ENCODE measurements around the gene GPR18.

Gene GPR18

DNA sequence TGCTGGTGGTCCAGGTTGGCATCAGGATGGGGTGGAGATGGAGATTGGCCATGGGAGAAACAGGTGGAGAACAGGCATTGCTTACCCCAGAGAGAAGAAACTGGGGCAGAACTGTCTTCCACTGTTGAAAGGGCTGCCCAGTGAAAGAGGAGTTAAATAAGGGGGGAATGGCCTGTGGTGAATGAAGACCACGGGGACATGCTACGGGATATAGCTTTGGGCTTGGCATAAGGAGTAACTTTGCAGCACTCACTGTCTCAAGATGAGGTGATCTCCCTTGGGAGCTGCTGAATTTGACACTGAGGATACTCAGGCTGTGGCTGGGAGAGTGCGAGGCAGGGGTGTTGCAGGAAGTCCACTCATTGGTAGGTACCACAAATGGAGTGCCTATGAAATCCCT lies 10.6 kb upstream of the GPR18 start:
- Histone ChIP-seq H2AFZ (ENCODE audit: low read length) (no peak overlapping the region), H3K4me1 (ENCODE audit: low read length) (no peaks in the 10 kb centered on the region), H3K9me3 (replicated peaks; ENCODE audit: insufficient read depth, low read length) (no peaks in the 10 kb centered on the region), H3K4me3 (ENCODE audit: low read length) (no peak overlapping the region), H3K27me3 (replicated peaks; ENCODE audit: insufficient read depth, low read length) (no peaks in the 10 kb centered on the region), H3F3A (ENCODE audit: insufficient read depth, low read length) (no peaks in the 10 kb centered on the region), H3K4me2 (ENCODE audit: low read depth, low read length) (no peak overlapping the region), H4K20me1 (ENCODE audit: insufficient read depth, low read length) (0 out of 2 replicates have a peak, but pooled peaks cover 6% of the 10 kb centered on the region), H3K9me2 (replicated peaks; ENCODE audit: insufficient read depth, low read length) (no peaks in the 10 kb centered on the region), H3K36me3 (replicated peaks; ENCODE audit: insufficient read depth, low read length) (no peaks in the 10 kb centered on the region), H3K9ac (ENCODE audit: low read length) (no peak overlapping the region), H3K79me2 (ENCODE audit: low read length) (no peaks in the 10 kb centered on the region), H3K27ac (ENCODE audit: low read length) (no peak overlapping the region)
- DNase-seq, result no peak
- TF ChIP-seq EZH2 (optimal IDR thresholded peaks at IDR 0.05; ENCODE audit: low read depth, low read length) (no peak), EZH2phosphoT487 (IDR thresholded peaks at IDR 0.05; ENCODE audit: low read length) (no peak), CTCF (IDR thresholded peaks at IDR 0.05; ENCODE audit: low read length) (no peak)

GRCh38 chr13:99267927-99268326 lies 9.7 kb upstream of the GPR18 start:
- H3K27ac ChIP-seq (ENCODE audit: low read length), result no peak overlapping the region
- no peaks in the 10 kb centered on the region for H3K9me2 ChIP-seq (replicated peaks; ENCODE audit: insufficient read depth, low read length)
- no peaks in the 10 kb centered on the region for H3K4me1 ChIP-seq (ENCODE audit: low read length)
- no peak overlapping the region for H2AFZ ChIP-seq (ENCODE audit: low read length)
- no peak overlapping the region for H3K4me2 ChIP-seq (ENCODE audit: low read depth, low read length)
- H3K9me3 ChIP-seq (replicated peaks; ENCODE audit: insufficient read depth, low read length), result no peaks in the 10 kb centered on the region
- H3K9ac ChIP-seq (ENCODE audit: low read length), result no peak overlapping the region
- H3F3A ChIP-seq (ENCODE audit: insufficient read depth, low read length), result no peaks in the 10 kb centered on the region
- no peak for DNase-seq
- H4K20me1 ChIP-seq (ENCODE audit: insufficient read depth, low read length), result 0 out of 2 replicates have a peak, but pooled peaks cover 6% of the 10 kb centered on the region
- H3K36me3 ChIP-seq (replicated peaks; ENCODE audit: insufficient read depth, low read length), result no peaks in the 10 kb centered on the region
- TF ChIP-seq EZH2phosphoT487 (IDR thresholded peaks at IDR 0.05; ENCODE audit: low read length) (no peak), CTCF (IDR thresholded peaks at IDR 0.05; ENCODE audit: low read length) (no peak), EZH2 (optimal IDR thresholded peaks at IDR 0.05; ENCODE audit: low read depth, low read length) (no peak)
- H3K4me3 ChIP-seq (ENCODE audit: low read length), result no peak overlapping the region
- no peaks in the 10 kb centered on the region for H3K79me2 ChIP-seq (ENCODE audit: low read length)
- no peaks in the 10 kb centered on the region for H3K27me3 ChIP-seq (replicated peaks; ENCODE audit: insufficient read depth, low read length)

DNA sequence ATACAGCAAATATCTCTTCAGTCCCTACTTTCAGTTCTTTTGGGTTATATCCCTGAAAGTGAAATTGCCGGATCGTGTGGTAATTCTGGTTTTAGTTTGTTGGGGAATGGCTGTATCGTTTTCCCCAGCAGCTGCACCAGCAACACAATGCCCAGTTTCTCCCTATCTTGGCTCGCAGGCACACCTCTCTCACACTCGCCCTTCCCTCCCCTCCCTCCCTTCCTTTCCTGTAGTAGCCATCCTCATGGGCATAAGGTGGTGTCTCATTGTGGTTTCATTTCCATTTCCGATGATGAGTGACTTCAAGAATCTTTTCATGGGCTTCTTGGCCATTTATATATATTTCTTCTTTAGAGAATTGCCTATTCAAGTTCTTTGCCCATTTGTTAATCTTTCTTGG lies 8.6 kb upstream of the GPR18 start:
- H2AFZ ChIP-seq (ENCODE audit: low read length), result no peak overlapping the region
- no peak for DNase-seq
- H3K9me2 ChIP-seq (replicated peaks; ENCODE audit: insufficient read depth, low read length), result no peaks in the 10 kb centered on the region
- H3K9me3 ChIP-seq (replicated peaks; ENCODE audit: insufficient read depth, low read length), result no peaks in the 10 kb centered on the region
- no peak for TF ChIP-seq EZH2 (optimal IDR thresholded peaks at IDR 0.05; ENCODE audit: low read depth, low read length)
- no peak for TF ChIP-seq EZH2phosphoT487 (IDR thresholded peaks at IDR 0.05; ENCODE audit: low read length)
- TF ChIP-seq CTCF (IDR thresholded peaks at IDR 0.05; ENCODE audit: low read length), result no peak
- H4K20me1 ChIP-seq (ENCODE audit: insufficient read depth, low read length), result 0 out of 2 replicates have a peak, but pooled peaks cover 6% of the 10 kb centered on the region
- no peaks in the 10 kb centered on the region for H3K4me1 ChIP-seq (ENCODE audit: low read length)
- no peaks in the 10 kb centered on the region for H3F3A ChIP-seq (ENCODE audit: insufficient read depth, low read length)
- no peaks in the 10 kb centered on the region for H3K36me3 ChIP-seq (replicated peaks; ENCODE audit: insufficient read depth, low read length)
- no peak overlapping the region for H3K9ac ChIP-seq (ENCODE audit: low read length)
- no peaks in the 10 kb centered on the region for H3K27me3 ChIP-seq (replicated peaks; ENCODE audit: insufficient read depth, low read length)
- no peak overlapping the region for H3K4me3 ChIP-seq (ENCODE audit: low read length)
- no peaks in the 10 kb centered on the region for H3K79me2 ChIP-seq (ENCODE audit: low read length)
- no peak overlapping the region for H3K4me2 ChIP-seq (ENCODE audit: low read depth, low read length)
- no peak overlapping the region for H3K27ac ChIP-seq (ENCODE audit: low read length)
